Myocyte (in vitro differentiated cells): ENCODE data around the gene CCSER2. TPM values are rescaled to one million over a fixed set of nuclear protein-coding genes. Genes with fewer than 3 reads are reported as not detected.
A peak's percentile ranks its signal among the peaks of the same experiment; 100 is the strongest.

Experiments
- DNase-seq: peaks from one replicate; pipeline ENCODE4 v3.0.0-alpha.2; 2012; ENCODE audit warnings: low read depth
- total RNA-seq: library from RNA; depleted of rRNA; stranded (reverse); fragments of >200 nt; gene quantifications from 2 replicates; pipeline ENCODE4 v1.2.3, GENCODE V29; 2014

Gene CCSER2
- total RNA-seq, 1 donor from 2014 or later = 49.2 TPM

DNA sequence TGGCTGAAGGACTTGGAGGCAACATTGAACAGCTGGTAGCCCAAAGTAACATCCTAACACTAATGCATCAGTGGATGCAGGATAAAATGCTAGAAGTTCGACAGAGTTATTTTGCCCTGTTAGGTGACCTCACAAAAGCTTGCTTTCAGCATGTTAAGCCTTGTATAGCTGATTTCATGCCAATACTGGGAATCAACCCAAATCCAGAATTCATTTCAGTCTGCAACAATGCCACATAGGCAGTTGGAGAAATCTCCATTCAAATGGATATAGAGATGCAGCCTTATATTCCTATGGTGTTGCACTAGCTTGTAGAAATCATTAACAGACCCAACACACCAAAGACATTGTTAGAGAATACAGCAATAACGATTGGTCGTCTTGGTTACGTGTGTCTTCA is 62.9 kb downstream of the CCSER2 start:
- DNase-seq = no peak

DNA sequence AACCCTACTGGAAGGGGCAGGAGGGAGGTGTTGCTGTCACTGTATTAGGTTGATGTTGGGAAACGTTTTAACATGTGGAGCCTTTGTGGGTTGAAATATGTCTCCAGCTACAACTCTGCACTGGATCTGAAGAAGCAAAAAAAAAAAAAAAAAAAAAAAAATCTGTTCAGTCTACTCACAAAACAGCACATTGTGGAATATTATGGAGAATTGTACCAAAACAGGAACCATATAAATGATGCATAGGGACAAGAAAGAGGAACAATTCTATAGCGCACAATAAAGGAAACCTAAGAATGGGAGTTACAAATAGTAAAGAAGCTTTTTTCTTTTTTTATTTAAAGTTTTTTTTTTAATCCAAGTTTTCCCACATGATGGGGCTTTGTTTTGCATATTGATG is 63.8 kb downstream of the CCSER2 start:
- DNase-seq = no peak

DNA sequence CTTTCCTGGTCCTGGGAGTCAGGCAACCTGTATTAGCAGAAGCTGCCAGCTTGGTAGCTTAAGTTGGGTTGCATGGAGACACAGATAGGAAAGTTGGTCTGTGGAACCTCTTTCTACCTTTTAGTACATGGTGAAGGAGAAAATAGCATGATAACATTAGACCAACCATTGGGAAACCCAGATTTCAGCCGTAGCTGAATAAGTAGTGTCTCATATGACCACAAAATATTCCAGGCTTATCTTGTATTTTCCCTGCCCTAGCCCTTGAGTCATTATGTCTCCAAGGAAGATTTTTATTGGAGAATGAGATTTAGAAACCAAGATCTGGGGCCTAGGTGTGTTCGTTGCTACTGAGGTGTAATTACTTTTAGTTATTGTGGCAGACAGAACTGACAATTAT is 67.2 kb downstream of the CCSER2 start:
- DNase-seq = peak; percentile 4

DNA sequence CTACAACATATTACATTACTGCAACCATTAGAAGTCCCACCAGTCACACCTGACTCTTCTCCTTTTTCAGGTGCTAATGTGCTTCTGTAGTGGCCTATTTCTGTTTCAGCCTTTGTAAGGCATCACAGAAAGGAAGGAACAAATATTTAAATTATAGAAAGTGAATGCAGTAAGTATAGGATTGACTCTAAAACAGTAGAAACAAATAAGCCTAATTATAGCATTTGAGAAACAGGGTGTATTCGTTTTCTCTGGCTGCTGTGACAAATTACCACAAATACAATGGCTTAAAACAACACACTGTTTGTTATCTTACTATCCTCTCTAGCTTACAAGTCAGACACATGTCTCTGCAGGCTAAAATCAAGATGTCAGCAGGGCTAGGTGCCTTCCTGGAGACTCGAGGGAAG is 69.4 kb downstream of the CCSER2 start:
- DNase-seq = no peak

DNA sequence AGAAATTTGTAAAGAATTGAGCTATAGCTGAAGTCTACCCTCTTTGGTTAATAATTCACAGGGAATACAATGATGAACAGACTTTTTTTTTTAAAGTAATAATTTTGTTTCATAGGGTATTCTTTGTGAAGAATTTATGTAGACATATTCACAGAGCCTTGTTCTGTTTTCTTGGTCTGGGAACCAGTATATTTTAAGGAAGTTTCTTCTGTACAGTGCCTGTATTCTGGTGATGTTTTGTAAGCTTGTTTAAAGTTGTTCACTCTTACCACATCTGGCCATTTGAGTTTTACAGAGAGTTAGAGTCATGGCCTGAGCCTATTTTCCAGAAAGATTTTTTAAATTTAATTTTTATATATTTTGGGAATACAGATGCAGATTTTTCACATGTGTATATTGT is 70.3 kb downstream of the CCSER2 start:
- no peak for DNase-seq

DNA sequence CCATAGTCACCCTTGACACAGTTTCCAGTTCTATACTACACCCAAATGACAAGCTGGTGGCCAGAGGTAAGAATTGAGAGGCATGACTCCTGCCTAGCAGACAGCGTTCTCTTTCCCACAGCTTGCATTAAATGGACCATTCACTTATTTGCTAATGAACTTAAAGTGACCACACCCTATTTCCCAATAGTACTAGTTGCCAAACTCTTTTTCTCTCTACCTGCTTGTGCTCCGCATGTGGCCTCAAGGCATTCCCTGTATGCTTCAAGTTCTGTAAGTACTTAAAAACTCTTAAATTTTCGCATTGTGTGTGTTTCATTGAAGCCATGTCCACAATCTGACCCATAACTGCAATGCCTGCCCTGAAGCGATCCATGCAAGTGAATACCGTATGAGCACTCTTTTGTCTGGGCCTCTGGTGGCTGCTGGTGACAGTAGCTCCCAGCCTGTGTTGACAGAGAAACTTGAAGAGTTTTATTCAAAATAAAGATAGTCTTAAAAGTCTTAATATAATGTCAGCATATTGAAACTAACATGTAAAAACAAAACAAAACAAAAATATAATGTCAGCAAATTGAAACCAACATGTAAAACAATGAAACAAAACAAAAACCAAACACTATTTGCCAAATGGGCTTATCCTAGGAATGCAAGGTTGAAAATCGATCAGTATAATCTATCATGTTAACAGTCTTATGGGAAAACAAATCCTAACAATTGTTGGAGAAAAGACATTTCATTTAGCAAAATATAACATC is 73.6 kb downstream of the CCSER2 start:
- DNase-seq = no peak

DNA sequence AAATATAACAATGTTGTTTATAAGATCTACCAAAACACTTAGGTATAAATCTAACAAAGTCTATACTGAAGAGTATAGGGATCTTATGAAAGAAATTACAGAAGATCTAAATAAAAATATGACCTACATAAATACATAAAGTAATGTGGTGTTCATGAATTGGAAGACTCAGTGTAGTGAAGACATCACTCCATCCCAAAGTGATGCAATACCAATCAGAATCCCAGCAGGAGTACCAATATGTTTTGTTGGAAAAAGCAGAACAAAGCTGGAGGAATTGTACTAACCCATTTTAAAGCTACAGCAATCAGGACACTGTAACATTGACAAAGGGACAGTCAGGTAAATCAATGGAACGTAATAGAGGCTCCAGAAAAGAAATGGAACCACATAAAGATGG is 76.4 kb downstream of the CCSER2 start:
- no peak for DNase-seq

DNA sequence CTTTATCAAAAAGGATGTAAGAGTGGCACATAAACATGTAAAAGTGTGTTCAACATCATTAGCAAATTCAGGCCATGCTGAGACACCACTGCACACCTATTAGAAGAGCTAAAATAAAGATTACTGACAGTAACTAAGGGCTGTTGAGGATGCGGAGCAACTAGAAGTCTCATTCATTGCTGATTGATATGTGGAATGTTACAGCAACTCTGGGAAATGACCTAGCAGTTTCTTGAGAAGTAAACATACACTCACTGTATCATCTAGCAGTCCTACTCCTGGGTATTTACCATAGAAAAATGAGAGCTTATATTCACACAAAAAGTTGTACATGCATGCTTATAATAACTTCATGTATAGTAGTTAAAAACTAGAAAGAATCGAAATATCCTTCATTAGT is 77.3 kb downstream of the CCSER2 start:
- no peak for DNase-seq

DNA sequence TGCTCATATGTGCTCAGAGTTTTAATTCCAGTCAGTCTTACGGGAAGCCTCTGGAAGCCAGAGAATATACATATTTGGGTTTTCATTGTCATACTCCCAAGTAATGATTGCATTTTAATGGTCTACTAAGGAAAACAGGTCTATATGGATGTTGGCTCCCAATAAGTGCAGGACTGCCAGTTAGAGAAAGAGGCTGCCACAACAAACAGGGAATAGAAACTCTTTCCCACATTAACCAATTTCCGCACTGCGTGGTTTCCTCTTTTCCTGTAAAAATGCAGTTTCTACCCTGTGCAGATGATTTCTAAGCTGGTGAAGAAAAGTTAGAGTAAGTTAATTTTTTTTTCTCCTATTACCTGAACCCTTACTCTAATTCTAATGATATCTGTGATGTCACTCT is 78.2 kb downstream of the CCSER2 start:
- DNase-seq = no peak

DNA sequence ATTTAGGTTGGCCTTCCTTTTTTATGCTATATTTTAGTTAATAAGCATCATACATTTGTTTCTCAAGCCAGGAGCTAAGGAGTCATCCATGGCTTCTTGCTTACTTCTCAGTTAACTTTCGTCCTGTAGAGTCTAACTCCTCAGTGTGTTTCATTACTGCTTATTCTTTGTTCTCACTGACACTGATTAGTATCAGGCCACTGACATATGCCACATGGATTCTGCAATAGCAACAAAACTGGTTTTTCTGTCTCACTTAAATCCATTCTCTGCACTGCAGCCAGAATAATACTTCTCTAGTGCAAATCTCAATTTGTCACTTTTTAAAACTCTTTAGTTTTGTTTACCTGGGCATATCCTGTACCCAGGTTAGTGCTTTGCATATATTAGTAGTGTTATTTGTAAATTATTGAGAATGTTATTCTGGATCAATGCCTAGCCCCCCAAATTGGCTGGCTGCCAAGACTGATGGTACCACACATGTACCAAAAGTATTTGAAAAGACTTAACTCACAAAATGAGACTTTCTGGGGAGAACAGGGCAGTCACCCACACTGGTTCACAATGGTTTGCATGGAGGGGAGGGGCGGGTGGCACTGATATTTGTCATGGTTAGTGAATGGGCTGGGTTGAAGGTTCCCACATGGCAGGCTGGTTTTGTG is 79.1 kb downstream of the CCSER2 start:
- no peak for DNase-seq

DNA sequence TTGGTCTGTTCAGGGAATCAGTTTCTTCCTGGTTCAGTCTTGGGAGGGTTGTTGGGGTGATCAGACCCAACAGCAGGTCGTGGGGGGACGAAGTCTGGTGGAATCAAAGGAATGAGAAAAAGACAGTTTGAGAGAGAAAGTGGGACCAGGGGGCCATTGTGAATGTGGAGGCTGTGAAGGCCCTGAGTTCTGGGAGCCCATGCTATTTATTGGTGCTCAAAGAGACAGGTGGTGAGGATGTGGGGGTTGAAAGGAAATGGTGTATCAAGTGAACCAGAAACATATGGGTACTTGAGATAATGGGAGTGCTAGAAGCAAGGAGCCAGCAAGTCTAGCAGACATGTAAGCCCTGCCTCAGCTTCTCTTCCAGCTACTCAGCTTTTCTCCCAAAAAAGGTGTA is 84.1 kb downstream of the CCSER2 start:
- no peak for DNase-seq

DNA sequence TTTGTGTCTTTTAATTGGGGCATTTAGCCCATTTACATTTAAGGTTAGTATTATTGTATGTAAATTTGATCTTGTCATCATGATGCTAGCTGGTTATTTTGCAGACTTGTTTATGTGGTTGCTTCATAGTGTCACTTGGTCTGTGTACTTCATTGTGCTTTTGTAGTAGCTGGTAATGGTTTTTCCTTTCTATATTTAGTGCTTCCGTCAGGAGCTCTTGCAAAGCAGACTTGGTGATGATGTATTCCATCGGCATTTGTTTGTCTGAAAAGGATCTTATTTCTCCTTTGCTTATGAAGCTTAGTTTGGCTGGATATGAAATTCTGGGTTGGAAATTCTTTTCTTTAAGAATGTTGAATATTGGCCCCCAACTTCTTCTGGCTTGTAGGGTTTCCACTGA is 85.7 kb downstream of the CCSER2 start:
- DNase-seq = peak; percentile 66

DNA sequence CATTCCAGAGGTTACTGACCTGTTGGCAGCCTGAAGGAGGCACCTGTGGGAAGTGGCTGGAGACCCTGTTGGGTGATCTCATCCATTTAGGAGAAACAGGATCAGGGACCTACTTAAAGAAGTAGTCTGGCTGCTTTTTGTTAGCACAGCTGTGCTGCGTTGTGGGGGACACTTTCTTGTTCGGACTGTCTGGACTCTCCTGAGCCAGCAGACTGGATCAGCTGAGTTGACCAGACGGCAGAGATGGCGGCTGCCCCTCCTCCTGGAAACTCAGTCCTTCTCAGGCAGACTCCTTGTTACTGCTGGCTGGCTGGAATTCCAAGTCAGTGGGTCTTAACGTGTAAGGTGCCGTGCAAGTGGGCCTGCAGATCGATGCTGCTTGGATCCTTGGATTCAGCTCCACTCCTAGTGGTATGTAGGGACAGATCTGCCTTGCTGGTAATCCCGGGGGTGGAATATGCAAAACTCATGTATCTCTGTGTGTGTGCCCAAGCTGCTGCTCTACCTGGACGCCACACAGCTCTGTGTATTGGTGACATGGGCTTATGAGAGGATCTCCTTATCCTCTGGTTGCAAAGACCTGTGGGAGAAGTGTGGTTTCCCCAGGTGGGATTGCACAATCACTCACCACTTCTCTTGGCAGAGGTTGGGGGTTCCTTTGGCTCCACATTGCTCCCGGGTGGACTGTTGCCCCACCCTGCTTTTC is 87.3 kb downstream of the CCSER2 start:
- no peak for DNase-seq

DNA sequence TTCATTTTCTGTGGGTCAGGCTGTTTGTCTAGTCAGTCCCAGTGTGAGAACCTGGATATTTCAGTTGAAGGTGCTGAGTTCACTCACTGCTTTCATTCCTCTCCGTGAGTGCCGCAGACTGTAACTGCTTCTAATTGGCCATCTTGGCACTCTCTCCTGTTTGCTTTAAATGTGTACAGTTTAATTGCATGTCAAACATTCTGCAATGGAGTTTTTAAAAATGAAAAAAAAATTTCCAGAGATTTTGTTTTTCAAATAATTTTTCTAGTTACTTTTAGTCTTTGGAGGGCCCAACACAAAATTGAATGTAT is 87.8 kb downstream of the CCSER2 start:
- no peak for DNase-seq

DNA sequence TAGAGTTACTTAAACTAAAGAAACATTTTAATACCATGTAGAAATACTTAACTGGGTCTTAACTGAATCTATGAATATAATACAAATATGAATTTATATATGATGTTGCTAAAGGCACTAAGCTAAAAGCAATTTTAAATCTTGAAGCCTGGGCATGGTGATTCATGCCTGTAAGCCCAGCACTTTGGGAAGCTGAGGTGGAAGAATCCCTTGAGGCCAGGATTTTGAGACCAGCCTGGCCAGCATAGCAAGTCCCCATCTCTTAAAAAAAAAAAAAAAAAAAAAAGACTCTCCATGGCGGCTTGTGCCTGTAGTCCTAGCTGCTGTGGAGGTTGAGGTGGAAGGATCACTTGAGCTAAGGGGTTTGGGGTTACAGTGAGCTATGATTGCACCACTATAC is 95.3 kb downstream of the CCSER2 start:
- peak; percentile 16 for DNase-seq

DNA sequence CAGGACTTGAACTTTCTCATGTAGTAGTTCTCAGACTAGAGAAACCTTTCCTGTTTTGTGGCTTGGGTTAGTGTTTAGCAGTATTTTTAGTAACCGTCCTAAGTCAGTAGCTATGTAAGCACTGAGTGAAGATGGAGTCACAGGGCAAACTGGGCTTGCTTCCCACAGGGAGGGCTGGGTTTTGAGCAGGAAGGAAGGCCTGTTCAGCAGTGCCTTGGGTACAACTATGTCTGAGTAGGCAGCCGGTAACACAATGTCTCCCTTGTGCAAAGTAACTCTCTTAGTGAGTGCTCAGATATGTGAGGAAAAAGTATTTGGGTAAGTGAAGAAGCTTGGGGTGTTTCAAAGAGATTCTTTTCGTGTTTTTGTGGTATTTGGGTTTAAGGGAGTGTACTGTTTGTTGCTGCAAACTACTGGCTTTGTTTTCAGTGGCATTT is 96.4 kb downstream of the CCSER2 start:
- peak; percentile 97 for DNase-seq

DNA sequence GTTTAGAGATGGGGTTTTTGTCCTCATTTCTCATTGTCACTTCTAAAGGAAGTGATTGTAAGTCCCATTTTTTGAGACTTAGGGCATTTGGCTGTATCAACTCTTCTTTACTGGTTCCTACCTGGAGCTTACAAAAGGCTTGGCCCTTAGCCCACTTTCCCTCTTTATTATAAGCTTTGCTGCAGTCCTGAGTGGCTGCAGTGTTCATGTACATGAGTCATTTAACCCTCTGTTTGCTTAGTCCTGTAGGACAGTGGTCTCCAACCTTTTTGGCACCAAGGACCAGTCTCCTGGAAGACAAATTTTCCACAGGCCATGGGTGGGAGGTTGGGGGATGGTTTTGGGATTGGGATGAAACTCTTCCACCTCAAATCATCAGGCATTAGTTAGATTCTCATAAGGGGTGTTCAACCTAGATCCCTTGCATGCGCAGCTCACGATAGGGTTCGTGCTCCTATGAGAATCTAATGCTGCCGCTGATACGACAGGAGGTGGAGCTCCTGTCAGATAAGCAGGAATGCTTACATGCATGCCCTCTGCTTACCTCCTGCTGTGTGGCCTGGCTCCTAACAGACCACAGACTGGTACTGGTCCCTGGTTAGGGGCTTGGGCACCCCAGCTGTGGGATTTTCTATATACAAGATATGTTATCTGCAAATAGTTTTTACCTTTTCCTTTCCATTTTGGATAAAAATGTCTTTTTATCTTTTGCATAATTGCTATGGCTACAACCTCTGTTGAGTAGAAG is 99.7 kb downstream of the CCSER2 start:
- DNase-seq = no peak

DNA sequence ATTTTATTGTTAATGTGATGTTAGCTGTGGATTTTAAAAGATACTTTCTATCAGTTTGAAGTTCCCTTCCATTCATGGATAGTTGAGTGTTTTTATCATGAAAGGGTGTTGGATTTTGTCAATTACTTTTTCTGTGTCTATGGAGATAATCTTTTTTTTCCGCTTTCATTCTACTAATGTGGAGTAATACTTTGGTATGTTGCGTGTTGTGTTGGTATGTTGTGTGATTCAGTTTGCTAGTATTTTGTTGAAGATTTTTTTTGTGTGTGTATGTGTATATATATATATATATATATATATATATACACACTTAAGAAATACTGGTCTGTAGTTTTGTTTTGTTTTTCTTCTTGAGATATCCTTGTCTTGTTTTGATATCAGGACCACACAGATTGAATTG is 100.3 kb downstream of the CCSER2 start:
- DNase-seq = no peak

DNA sequence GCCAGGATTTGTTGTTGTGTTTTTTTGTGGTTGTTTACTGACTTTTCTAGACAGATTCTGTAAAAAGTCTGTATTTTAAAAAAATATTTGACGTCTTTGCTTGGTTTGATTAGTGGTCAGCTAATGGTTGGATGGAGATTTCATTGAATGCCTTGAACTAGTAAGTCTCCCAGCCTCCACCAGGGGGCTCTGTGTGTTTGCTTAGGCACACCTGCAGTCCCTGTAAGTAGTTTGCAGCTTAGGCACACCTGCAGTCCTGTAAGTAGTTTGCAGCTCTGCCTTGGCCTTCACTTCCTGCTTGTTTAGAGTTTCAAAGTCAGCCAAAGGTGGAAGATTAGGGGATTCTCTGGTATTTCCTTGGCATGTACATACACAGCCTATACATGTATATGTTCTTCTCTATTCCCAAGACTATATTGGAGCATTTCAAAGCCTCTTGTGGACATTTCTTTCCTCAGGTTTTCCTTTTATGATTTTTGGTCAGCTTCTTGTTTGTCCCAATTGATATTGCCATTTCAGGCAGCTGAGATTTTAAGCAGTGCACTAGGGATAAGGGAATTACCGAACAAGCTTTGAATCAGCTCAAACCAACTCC is 101.6 kb downstream of the CCSER2 start:
- peak; percentile 20 for DNase-seq

DNA sequence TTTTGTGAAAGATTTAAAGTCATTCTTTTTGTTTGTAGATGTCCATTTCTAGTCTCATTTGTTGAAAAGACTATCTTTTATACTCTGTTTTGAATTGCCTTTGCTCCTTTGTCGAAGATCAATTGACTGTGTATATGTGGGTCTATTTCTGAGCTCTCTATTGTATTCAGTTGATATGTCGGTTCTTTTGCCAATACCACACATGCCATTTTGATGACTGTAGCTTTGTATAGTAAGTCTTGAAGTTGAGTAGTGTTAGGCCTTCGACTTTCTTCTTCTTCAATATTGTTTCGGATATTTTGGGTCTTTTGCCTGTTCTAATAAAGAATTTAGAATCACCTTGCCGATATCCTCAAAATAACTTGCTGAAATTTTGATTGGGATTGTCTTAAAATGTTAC is 104.5 kb downstream of the CCSER2 start:
- DNase-seq = peak; percentile 19

DNA sequence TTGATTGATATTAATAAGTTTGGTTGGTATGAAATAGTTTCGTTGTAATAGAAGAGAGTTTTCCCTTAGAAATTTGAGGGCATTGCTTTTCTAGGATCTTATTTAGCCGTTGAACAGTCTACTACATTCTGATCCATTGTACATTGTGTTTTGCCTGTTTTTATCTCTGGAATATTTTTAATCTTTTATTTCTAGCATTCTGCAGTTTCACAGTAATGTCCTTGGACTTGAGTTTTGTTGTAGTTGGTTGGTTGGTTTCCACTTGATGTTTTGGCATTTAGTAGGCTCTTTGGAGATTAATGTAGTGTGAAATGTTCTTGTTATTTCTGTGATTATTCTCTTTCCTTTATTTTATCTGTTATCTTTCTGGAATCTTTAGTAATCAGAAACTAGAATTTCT is 112.4 kb downstream of the CCSER2 start:
- DNase-seq = no peak
